BE2C (cell line): Measurements from ENCODE around the gene HYAL2.
"Not testable (repeated sequence)": the region's sequence is repeated elsewhere in the genome, so short reads cannot be mapped to it uniquely, and the experiment has no call there.

Experiments used
- DNase-seq: peaks from one replicate; pipeline ENCODE4 v3.0.0-alpha.2; 2020
- H3K27me3 ChIP-seq: fragments of 250-450 bp; sonication (Bioruptor Pico); 2 replicates; pipeline ENCODE4 v1.5.1; 2020; ENCODE audit warnings: mild to moderate bottlenecking
- H3K36me3 ChIP-seq: fragments of 250-450 bp; sonication (Bioruptor Pico); 2 replicates; pipeline ENCODE4 v1.5.1; 2020; ENCODE audit warnings: mild to moderate bottlenecking
- H3K4me1 ChIP-seq: fragments of 250-450 bp; sonication (Bioruptor Pico); 2 replicates; pipeline ENCODE4 v1.5.1; 2020
- H3K4me3 ChIP-seq: 2 replicates; pipeline ENCODE4 v1.5.1; 2011; ENCODE audit warnings: low read depth, low read length
- H3K9me3 ChIP-seq: fragments of 250-450 bp; sonication (Bioruptor Pico); 2 replicates; pipeline ENCODE4 v1.5.1; 2020
- TF ChIP-seq, protein P1 (sequence below): IDR thresholded peaks from 2 replicates; pipeline ENCODE4 v1.5.1; 2012; ENCODE audit warnings: mild to moderate bottlenecking, low read depth, low read length

The HYAL2 gene

DNA sequence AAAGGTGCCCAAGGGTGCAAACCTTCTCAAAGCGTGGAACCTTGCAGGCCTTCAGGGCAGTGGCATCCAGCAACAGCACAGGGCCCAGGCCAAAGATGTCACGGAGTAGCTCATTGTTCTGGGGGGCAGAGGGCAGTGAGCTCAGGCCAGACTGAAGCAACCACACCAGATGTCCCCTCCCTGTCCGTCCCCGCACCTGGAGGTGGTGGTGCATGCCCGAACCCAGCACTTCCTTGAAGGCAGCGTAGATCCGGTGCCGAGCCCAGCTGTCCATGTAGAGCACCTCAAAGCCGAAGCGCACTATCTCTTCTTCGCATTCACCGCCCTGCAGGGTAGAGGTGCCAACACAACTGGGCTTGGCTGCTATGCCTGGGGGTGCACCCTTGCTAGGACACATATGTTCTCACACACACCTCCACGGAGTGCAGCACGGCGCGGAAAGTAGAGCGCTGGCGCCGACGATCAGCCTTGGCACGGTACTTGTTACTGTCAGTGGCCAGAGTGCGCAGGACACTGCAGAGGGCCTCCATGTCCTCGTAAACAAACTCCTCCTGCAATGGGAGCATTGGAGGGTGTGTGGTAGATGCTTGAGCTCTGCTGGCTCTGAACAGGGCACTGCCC lies 34.0 kb downstream of the HYAL2 start:
- no peaks in the 10 kb centered on the region for H3K9me3 ChIP-seq
- H3K4me3 ChIP-seq: no peak overlapping the region
- H3K36me3 ChIP-seq: peaks cover 27% of the 10 kb centered on the region
- H3K4me1 ChIP-seq: no peaks in the 10 kb centered on the region
- DNase-seq: no peak
- TF ChIP-seq, protein P1, sequence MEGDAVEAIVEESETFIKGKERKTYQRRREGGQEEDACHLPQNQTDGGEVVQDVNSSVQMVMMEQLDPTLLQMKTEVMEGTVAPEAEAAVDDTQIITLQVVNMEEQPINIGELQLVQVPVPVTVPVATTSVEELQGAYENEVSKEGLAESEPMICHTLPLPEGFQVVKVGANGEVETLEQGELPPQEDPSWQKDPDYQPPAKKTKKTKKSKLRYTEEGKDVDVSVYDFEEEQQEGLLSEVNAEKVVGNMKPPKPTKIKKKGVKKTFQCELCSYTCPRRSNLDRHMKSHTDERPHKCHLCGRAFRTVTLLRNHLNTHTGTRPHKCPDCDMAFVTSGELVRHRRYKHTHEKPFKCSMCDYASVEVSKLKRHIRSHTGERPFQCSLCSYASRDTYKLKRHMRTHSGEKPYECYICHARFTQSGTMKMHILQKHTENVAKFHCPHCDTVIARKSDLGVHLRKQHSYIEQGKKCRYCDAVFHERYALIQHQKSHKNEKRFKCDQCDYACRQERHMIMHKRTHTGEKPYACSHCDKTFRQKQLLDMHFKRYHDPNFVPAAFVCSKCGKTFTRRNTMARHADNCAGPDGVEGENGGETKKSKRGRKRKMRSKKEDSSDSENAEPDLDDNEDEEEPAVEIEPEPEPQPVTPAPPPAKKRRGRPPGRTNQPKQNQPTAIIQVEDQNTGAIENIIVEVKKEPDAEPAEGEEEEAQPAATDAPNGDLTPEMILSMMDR: no peak
- no peaks in the 10 kb centered on the region for H3K27me3 ChIP-seq

DNA sequence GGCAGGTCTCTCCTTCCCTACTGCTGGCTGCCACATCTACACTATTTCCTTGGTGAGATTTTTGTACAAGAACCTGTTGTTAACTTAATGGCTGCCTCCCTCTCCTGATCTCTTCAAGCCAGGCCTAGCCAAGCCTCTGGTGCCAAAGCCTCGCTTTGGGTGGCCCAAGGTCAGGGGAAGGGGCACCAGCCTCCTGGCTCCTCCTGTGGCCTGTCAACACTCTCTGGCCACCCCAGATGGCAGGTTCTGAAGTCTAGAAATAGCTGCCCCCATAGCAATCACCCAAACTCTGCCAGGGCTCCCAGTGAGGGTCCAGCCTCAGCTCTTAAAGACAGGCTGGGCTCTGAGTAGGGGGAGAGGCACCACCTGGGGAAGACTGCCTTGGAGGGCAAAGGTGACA lies 35.3 kb downstream of the HYAL2 start:
- TF ChIP-seq, protein P1: no peak
- Histone ChIP-seq H3K27me3 (no peaks in the 10 kb centered on the region), H3K4me3 (no peak overlapping the region), H3K9me3 (no peaks in the 10 kb centered on the region), H3K36me3 (peaks cover 27% of the 10 kb centered on the region), H3K4me1 (no peaks in the 10 kb centered on the region)
- no peak for DNase-seq

DNA sequence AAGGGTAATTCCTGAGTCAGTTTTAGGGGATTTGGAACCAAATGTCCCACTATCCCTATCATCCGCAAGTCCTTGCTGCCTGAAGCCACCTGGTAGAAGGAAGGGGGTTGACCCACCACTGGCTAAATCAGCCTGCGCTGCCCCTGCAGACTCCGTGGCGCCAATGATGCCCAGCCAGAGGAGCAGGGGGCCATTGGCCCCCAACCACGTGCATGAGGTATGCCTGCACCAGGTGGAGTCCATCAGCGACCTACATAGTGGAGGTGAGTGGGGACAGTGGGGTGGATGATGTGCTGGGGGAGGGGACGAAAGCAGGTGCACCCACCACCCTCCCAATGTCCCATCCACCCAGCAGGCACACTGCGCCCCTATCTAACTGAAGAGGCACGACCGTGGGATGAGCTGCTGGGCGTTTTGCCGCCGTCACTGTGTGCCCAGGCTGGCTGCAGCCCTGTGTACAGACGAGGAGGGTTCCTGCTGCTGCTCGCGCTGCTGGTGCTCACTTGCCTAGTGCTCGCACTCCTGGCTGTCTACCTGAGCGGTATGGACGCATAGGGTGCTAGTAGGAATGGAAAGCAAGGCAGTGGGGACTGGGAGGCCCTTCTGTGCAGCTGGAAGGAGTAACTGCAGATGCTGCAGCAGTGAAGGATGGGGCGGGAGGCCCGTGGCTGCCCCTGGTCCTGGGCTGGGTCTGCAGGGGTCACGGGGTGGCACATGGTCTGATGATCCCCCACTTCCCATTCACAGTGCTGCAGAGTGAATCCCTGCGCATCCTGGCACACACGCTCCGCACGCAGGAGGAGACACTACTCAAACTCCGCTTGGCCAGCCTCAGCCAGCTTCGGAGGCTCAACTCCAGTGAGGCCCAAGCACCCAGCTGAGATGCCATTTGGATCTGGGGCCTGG lies 36.0 kb downstream of the HYAL2 start:
- Histone ChIP-seq H3K4me3 (no peak overlapping the region), H3K9me3 (no peaks in the 10 kb centered on the region), H3K27me3 (no peaks in the 10 kb centered on the region), H3K36me3 (peaks cover 27% of the 10 kb centered on the region), H3K4me1 (no peaks in the 10 kb centered on the region)
- TF ChIP-seq, protein P1: no peak
- DNase-seq: no peak

DNA sequence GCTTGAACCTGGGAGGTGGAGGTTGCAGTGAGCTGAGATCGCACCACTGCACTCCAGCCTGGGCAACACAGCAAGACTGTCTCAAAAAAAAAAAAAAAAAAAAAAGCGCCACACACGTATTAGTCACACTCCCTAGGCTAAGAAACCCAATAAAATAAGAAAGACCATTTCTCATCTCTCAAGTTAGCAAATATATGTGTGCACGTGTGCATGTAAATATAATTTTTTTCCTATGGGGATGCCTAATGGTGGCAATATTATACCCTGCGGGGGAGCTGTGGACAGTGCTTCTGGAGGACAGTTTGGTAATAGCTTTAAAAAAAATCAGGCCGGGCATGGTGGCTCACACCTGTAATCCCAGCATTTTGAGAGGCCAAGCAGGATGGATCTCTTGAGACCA lies 38.4 kb downstream of the HYAL2 start:
- H3K36me3 ChIP-seq: peaks cover 14% of the 10 kb centered on the region
- DNase-seq, H3K27me3 ChIP-seq, H3K4me1 ChIP-seq, H3K4me3 ChIP-seq, H3K9me3 ChIP-seq: not testable (repeated sequence)

DNA sequence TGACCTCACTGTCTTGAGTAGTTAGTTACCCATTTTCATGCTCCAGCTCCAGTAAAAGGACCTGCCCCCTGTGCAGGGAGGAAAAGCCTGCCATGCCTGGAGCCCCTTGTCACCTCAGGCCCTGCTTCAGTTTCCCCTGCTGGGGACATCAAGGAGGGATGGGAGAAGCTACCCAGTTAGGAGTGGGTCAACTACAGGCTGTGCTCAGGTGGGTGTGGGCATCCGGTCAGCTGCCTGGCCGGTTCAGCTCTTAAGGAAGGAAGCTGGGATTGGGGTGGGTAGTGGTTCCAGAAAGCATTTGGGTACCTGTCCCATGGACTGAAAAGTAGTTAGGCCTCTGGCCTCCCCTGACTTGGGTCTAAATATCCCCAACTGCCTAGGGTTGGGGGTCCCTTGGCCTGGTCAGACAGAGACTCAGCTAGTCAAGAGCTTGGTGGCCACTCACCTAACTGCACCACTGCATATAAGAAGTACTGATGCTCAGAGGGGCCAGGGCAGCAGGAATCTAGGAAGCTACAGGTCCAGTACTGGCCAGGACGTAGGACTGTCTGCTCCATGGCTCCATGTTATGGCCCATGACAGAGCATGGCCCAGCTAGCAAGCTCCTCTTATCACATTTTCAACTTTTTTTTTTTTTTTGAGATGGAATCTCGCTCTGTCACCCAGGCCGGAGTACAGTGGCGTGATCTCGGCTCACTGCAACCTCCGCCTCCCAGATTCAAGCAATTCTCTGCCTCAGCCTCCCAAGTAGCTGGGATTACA lies 43.1 kb downstream of the HYAL2 start:
- no peaks in the 10 kb centered on the region for H3K36me3 ChIP-seq
- no peaks in the 10 kb centered on the region for H3K9me3 ChIP-seq
- H3K4me3 ChIP-seq: no peak overlapping the region
- H3K27me3 ChIP-seq: peaks cover 28% of the 10 kb centered on the region
- H3K4me1 ChIP-seq: no peaks in the 10 kb centered on the region
- DNase-seq: no peak
- TF ChIP-seq, protein P1: no peak

DNA sequence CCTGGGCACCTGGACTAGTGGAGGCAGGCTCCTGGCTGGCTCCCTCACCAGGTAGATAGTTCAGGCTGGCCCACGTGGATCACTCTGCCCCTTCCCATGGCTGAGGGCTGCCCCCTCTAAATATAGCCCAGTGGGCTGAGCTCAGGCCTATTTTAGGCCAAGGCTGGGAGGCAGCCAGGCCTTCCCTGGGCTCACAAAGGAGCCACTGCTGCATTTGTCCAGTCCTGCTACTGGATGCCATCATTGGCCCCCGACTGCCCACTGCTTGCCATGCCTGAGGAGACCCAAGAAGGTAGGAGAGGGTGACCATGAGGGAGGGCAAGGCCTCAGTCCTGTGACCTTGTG lies 43.7 kb downstream of the HYAL2 start, which contains the start of gene LSMEM2:
Gene LSMEM2 (plus strand): TSS at position 208 of the 345 bp plus-strand sequence. CDS start 27 bp downstream, at position 235.
- Histone ChIP-seq H3K9me3 (no peaks in the 10 kb centered on the region), H3K4me1 (no peaks in the 10 kb centered on the region), H3K27me3 (peaks cover 34% of the 10 kb centered on the region), H3K36me3 (no peaks in the 10 kb centered on the region), H3K4me3 (no peak within 1 kb of the TSS)
- TF ChIP-seq, protein P1: no peak
- no peak for DNase-seq
